NCI-H2196 treated with DMSO at 0.1 percent for 48 hours (cell line): ENCODE results near the gene NIPAL3.
"Not testable (repeated sequence)": the region's sequence is repeated elsewhere in the genome, so short reads cannot be mapped to it uniquely, and the experiment has no call there.

Experiments
- DNase-seq: peaks from one replicate; lab custom pipeline; 2025; ENCODE audit not compliant: unreplicated experiment; lab: John Stamatoyannopoulos, UW

Gene NIPAL3

GRCh38 chr1:24514946-24515345 lies 99.3 kb downstream of the NIPAL3 start:
- DNase-seq: no peak

- DNase-seq: not testable (repeated sequence)
These were observed 100.1 kb downstream of the NIPAL3 start for GRCh38 chr1:24515671-24516209.

GRCh38 chr1:24516506-24516905 lies 100.9 kb downstream of the NIPAL3 start:
- DNase-seq: no peak

GRCh38 chr1:24517898-24518297 lies 102.3 kb downstream of the NIPAL3 start:
- DNase-seq: no peak

- not testable (repeated sequence) for DNase-seq
These were observed 104.7 kb downstream of the NIPAL3 start for GRCh38 chr1:24520282-24520681.
